Keratinocyte (primary cell): Measurements from ENCODE around the gene SEMA3A. TPM values are rescaled to one million over a fixed set of nuclear protein-coding genes. Genes with fewer than 3 reads are reported as not detected.

ENCODE experiments used
- DNase-seq: peaks from one replicate; pipeline ENCODE4 v3.0.0-alpha.2; 2011; ENCODE audit warnings: low read depth, missing footprints, low spot score
- FAIRE-seq: peaks from 2 replicates; lab custom pipeline; 2011; peaks lifted over from hg19 to GRCh38; lab: Jason Lieb, UNC
- H2AFZ ChIP-seq: 2 replicates; pipeline ENCODE4 v1.6.0; 2012; ENCODE audit warnings: low read length, control low read depth, inconsistent platforms; ENCODE audit not compliant: control insufficient read depth
- H3K27ac ChIP-seq: 2 replicates; pipeline ENCODE4 v1.5.1; 2011; ENCODE audit warnings: low read length; ENCODE audit not compliant: control insufficient read depth, insufficient read depth
- H3K27me3 ChIP-seq: 3 replicates; pipeline ENCODE4 v1.6.0; 2011; ENCODE audit warnings: low read length; ENCODE audit not compliant: control insufficient read depth, insufficient read depth; ENCODE audit errors: extremely low read depth
- H3K36me3 ChIP-seq, 2 experiments: 2 replicates in 1 of 2; 3 replicates in 1 of 2; pipeline ENCODE4 v1.5.1; 2011; ENCODE audit warnings: low read length in 2 of 2, mild to moderate bottlenecking in 1 of 2; ENCODE audit not compliant: control insufficient read depth in 2 of 2, insufficient read depth in 2 of 2; ENCODE audit errors: extremely low read depth in 1 of 2
- H3K4me1 ChIP-seq: 3 replicates; pipeline ENCODE4 v1.5.1; 2011; ENCODE audit warnings: low read length; ENCODE audit not compliant: control insufficient read depth, insufficient read depth; ENCODE audit errors: extremely low read depth
- H3K4me2 ChIP-seq: 3 replicates; pipeline ENCODE4 v1.6.0; 2011; ENCODE audit warnings: low read depth, low read length; ENCODE audit not compliant: control insufficient read depth, insufficient read depth; ENCODE audit errors: extremely low read depth
- H3K4me3 ChIP-seq, 3 experiments: fragments of 200-600 bp in 1 of 3; sonication (generic) in 1 of 3; 2 replicates in 2 of 3; 3 replicates in 1 of 3; pipeline ENCODE4 v1.5.1; 2011 to 2016; ENCODE audit warnings: low read length in 3 of 3, mild to moderate bottlenecking in 3 of 3, control low read depth in 2 of 3, inconsistent platforms in 1 of 3, low read depth in 1 of 3, mixed read lengths in 1 of 3, mixed run types in 1 of 3, moderate library complexity in 1 of 3; ENCODE audit not compliant: control insufficient read depth in 2 of 3, insufficient read depth in 2 of 3; ENCODE audit errors: extremely low read depth in 1 of 3
- H3K79me2 ChIP-seq: 2 replicates; pipeline ENCODE4 v1.6.0; 2012; ENCODE audit warnings: low read length; ENCODE audit not compliant: control insufficient read depth, insufficient read depth
- H3K9ac ChIP-seq: 3 replicates; pipeline ENCODE4 v1.6.0; 2011; ENCODE audit warnings: low read length; ENCODE audit not compliant: control insufficient read depth, insufficient read depth; ENCODE audit errors: extremely low read depth
- H3K9me1 ChIP-seq: 3 replicates; pipeline ENCODE4 v1.6.0; 2011; ENCODE audit warnings: low read length; ENCODE audit not compliant: control insufficient read depth, insufficient read depth; ENCODE audit errors: extremely low read depth
- H3K9me3 ChIP-seq: 2 replicates; pipeline ENCODE4 v1.5.1; 2012; ENCODE audit warnings: low read depth, low read length; ENCODE audit not compliant: control insufficient read depth
- H4K20me1 ChIP-seq: 3 replicates; pipeline ENCODE4 v1.6.0; 2011; ENCODE audit warnings: low read length; ENCODE audit not compliant: control insufficient read depth, insufficient read depth; ENCODE audit errors: extremely low read depth
- CTCF ChIP-seq, 3 experiments: IDR thresholded peaks in 1 of 3; conservative IDR thresholded peaks in 1 of 3; optimal IDR thresholded peaks in 1 of 3; 2 replicates in 2 of 3; 3 replicates in 1 of 3; pipeline versions ENCODE3 to v1.5.1; 2011; ENCODE audit warnings: low read length in 3 of 3, mild to moderate bottlenecking in 3 of 3, moderate library complexity in 2 of 3, control low read depth in 1 of 3, inconsistent platforms in 1 of 3; ENCODE audit not compliant: insufficient read depth in 2 of 3; ENCODE audit errors: extremely low read depth in 1 of 3
- EZH2 ChIP-seq: IDR thresholded peaks from one replicate; pipeline ENCODE4 v1.6.1; 2012; ENCODE audit warnings: inconsistent platforms, mild to moderate bottlenecking, low read length, moderate library complexity
- dilution Hi-C: fragments of 300-500 bp; cut with MboI; formaldehyde crosslinking; loops from one replicate; pipeline ENCODE4 v1.7.0; 2020; ENCODE audit warnings: low sequenced_read_pairs; ENCODE audit not compliant: extremely low pct_ligation_motif_present
- polyA plus RNA-seq, 5 experiments: library from polyadenylated mRNA; depleted of rRNA in 3 of 5; stranded (reverse) in 3 of 5; stranded (forward) in 1 of 5; unstranded in 1 of 5; fragments of >200 nt; gene quantifications; 1 replicate in 1 of 5; 2 replicates in 3 of 5; 3 replicates in 1 of 5; pipeline versions ENCODE4 v1.2.1 to v1.2.3, GENCODE V29; 2011 to 2012; ENCODE audit warnings: missing spikeins in 2 of 5, low read depth in 1 of 5, low replicate concordance in 1 of 5

Gene SEMA3A
- polyA plus RNA-seq, 1 donor (not counting 4 experiments of a cell fraction or from before 2014, with no cell fraction given) = 2.1 TPM

DNA sequence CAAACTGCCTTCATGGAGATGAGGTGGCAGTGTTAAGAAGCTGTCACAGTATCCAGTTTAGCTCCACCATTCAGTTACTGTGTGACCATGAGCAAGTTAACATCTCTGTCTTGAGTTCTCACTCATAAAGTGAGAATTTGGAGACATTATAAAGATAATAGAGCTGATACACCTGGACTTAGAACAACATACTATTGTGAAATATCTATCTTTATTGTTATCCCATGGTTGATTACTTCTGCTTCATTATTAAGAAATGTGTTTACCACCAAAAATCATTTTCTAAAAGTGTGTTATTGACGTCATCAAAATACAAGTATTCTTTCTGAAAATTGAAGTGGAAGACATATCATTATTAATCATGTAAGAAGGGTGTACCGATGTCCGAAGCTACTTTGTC lies 166.9 kb downstream of the SEMA3A start:
- dilution Hi-C loops = no loop called here
- Histone ChIP-seq H3K9me1 (no peaks in the 10 kb centered on the region), H3K4me1 (peaks cover 12% of the 10 kb centered on the region), H3K36me3 (no peaks in the 10 kb centered on the region), H3K27me3 (no peaks in the 10 kb centered on the region), H3K27ac (no peak overlapping the region), H3K9me3 (no peaks in the 10 kb centered on the region), H3K4me3 (no peak overlapping the region), H3K9ac (no peak overlapping the region), H3K4me2 (no peak overlapping the region), H2AFZ (no peak overlapping the region), H3K79me2 (no peaks in the 10 kb centered on the region), H4K20me1 (no peaks in the 10 kb centered on the region)
- FAIRE-seq (no peak), DNase-seq (no peak)
- TF ChIP-seq CTCF (optimal IDR thresholded peaks at IDR 0.05 in 1 of 3, IDR thresholded peaks at IDR 0.05 in 1 of 3, conservative IDR thresholded peaks at IDR 0.05 in 1 of 3; ENCODE audit: extremely low read depth in 1 of 3, insufficient read depth in 2 of 3, low read length in 3 of 3) (no peak), EZH2 (no peak)

- no peaks in the 10 kb centered on the region for H3K9me1 ChIP-seq
- peak; percentile 30 for DNase-seq
- no peak overlapping the region for H3K9ac ChIP-seq
- no peaks in the 10 kb centered on the region for H3K79me2 ChIP-seq
- dilution Hi-C loops = no loop called here
- H3K4me2 ChIP-seq = peak overlapping the region; percentile 52
- H3K4me3 ChIP-seq = no peak overlapping the region
- peak overlapping the region; percentile 35 for H2AFZ ChIP-seq
- H3K27me3 ChIP-seq = no peaks in the 10 kb centered on the region
- H3K36me3 ChIP-seq = no peaks in the 10 kb centered on the region
- peaks cover 12% of the 10 kb centered on the region for H3K4me1 ChIP-seq
- no peaks in the 10 kb centered on the region for H3K9me3 ChIP-seq
- FAIRE-seq = peak; percentile 89
- peak overlapping the region; percentile 24 for H3K27ac ChIP-seq
- H4K20me1 ChIP-seq = no peaks in the 10 kb centered on the region
- no peak for TF ChIP-seq CTCF (optimal IDR thresholded peaks at IDR 0.05 in 1 of 3, IDR thresholded peaks at IDR 0.05 in 1 of 3, conservative IDR thresholded peaks at IDR 0.05 in 1 of 3; ENCODE audit: extremely low read depth in 1 of 3, insufficient read depth in 2 of 3, low read length in 3 of 3)
- no peak for TF ChIP-seq EZH2
These were observed 169.2 kb downstream of the SEMA3A start for GRCh38 chr7:84025332-84025927.
